Esophagus squamous epithelium (tissue), 5 donors: ENCODE results near the gene PKHD1. TPM values are rescaled to one million over a fixed set of nuclear protein-coding genes. Genes with fewer than 3 reads are reported as not detected.

Experiments
- DNase-seq: peaks from one replicate; lab custom pipeline; 2025; lab: John Stamatoyannopoulos, UW
- H3K27ac ChIP-seq, 4 donors: fragments of 200-600 bp; sonication (generic); one replicate each; pipeline ENCODE4 v1.5.1; 2016 to 2019; ENCODE audit warnings: mild to moderate bottlenecking in 1 of 4
- H3K27me3 ChIP-seq, 4 donors: fragments of 200-600 bp; sonication (generic); 1 replicate in 3 of 4; 2 replicates in 1 of 4; pipeline versions ENCODE4 v1.5.1 to v1.6.0; 2017 to 2021; ENCODE audit warnings: antibody characterized with exemption in 1 of 4
- H3K36me3 ChIP-seq, 3 donors: fragments of 200-600 bp; sonication (generic); one replicate each; pipeline ENCODE4 v1.5.1; 2016 to 2019
- H3K4me1 ChIP-seq, 3 donors: fragments of 200-600 bp; sonication (generic); one replicate each; pipeline ENCODE4 v1.5.1; 2017 to 2019
- H3K4me3 ChIP-seq, 4 donors: fragments of 200-600 bp; sonication (generic); 1 replicate in 3 of 4; 2 replicates in 1 of 4; pipeline ENCODE4 v1.5.1; 2016 to 2019; ENCODE audit warnings: mild to moderate bottlenecking in 2 of 4, moderate library complexity in 1 of 4
- H3K9me3 ChIP-seq, 3 donors: fragments of 200-600 bp; sonication (generic); one replicate each; pipeline ENCODE4 v1.5.1; 2016 to 2019
- POLR2A ChIP-seq, 4 donors: fragments of 450-650 bp; IDR thresholded peaks; one replicate each; pipeline ENCODE4 v1.6.1; 2017; ENCODE audit warnings: antibody characterized with exemption in 4 of 4, mild to moderate bottlenecking in 4 of 4, moderate library complexity in 3 of 4
- WGBS, 2 donors: methylation state at CpG; one replicate each; pipeline ENCODE4 v1.1.5; 2018; 5-methylcytosine and 5-hydroxymethylcytosine counted together
- intact Hi-C: fragments of 100-400 bp; cut with DNase I; formaldehyde crosslinking; loops from one replicate; pipeline ENCODE4 v1.15.0; 2022
- total RNA-seq, 4 donors: library from RNA; depleted of rRNA; stranded (reverse); fragments of >200 nt; gene quantifications; one replicate each; pipeline ENCODE4 v1.1.0, GENCODE V29; 2016
- TF ChIP-seq, protein P1 (sequence below), 6 experiments: fragments of 450-650 bp in 4 of 6; fragments of 200-600 bp in 2 of 6; sonication (generic) in 2 of 6; IDR thresholded peaks; one replicate each; pipeline ENCODE4 v1.5.1; 2016 to 2019; ENCODE audit warnings: antibody characterized with exemption in 6 of 6, mild to moderate bottlenecking in 4 of 6, moderate library complexity in 4 of 6
- donor health status: DM: yes; HTN: yes; CAD: no.

Gene PKHD1
- total RNA-seq, 4 donors from 2014 or later: 0.04 TPM; not detected in 3

DNA sequence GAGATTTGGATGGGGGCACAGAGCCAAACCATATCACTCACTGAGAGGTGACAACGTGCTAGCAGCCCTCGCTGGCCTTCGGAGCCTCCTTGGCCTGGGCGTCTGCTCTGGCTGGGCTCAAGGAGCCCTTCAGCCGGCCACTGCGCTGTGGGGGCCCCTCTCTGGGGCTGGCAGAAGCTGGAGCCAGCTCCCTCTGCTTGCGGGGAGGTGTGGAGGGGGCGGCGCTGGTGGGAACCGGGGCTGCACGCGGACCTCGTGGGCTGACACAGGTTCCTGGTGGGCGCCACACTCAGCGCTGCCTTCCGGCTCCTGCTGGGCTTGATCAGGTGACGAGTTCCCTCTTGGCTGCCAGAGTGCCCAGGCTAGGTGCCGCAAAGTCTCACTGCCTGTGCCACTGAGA is 489.2 kb downstream of the PKHD1 start:
- H3K4me1 ChIP-seq: no peaks in the 10 kb centered on the region
- TF ChIP-seq POLR2A (IDR thresholded peaks at IDR 0.05): no peak
- TF ChIP-seq, protein P1, sequence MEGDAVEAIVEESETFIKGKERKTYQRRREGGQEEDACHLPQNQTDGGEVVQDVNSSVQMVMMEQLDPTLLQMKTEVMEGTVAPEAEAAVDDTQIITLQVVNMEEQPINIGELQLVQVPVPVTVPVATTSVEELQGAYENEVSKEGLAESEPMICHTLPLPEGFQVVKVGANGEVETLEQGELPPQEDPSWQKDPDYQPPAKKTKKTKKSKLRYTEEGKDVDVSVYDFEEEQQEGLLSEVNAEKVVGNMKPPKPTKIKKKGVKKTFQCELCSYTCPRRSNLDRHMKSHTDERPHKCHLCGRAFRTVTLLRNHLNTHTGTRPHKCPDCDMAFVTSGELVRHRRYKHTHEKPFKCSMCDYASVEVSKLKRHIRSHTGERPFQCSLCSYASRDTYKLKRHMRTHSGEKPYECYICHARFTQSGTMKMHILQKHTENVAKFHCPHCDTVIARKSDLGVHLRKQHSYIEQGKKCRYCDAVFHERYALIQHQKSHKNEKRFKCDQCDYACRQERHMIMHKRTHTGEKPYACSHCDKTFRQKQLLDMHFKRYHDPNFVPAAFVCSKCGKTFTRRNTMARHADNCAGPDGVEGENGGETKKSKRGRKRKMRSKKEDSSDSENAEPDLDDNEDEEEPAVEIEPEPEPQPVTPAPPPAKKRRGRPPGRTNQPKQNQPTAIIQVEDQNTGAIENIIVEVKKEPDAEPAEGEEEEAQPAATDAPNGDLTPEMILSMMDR (IDR thresholded peaks at IDR 0.05): no peak
- no peak for DNase-seq
- peaks cover 0 to 7% (median 0%) of the 10 kb centered on the region in 3 donors for H3K9me3 ChIP-seq
- no peaks in the 10 kb centered on the region for H3K36me3 ChIP-seq
- 83 to 97% methylated on average over 3 to 6 of the region's 18 CpGs for WGBS, 2 donors
- H3K4me3 ChIP-seq: no peak overlapping the region
- no peak overlapping the region for H3K27ac ChIP-seq
- no peaks in the 10 kb centered on the region for H3K27me3 ChIP-seq
- intact Hi-C loops: no loop called here

DNA sequence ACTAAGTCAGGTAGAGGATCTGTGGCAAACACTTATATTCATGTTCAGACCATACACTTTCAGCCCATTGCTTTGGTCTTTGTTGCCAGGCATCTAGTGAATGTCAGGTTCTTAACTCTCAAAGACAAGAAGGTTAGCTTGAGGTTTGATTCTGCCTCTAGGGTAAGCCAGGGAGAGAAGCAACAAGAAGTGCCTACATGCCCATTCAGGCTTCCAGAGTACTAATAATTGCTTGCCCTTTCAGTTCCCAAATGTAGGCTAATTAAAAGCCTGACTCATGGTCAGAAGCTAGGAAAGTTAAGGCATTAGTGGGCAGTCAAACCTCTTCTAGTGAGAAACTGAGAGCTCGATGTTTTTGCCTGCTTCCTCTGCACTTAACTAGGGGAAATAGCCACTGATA is 492.4 kb downstream of the PKHD1 start:
- TF ChIP-seq, protein P1 (IDR thresholded peaks at IDR 0.05): no peak
- no peak for TF ChIP-seq POLR2A (IDR thresholded peaks at IDR 0.05)
- intact Hi-C loops: no loop called here
- no peaks in the 10 kb centered on the region for H3K4me1 ChIP-seq
- no peak overlapping the region for H3K27ac ChIP-seq
- 14 to 50% methylated on average over 1 of the region's 1 CpG for WGBS, 2 donors
- H3K4me3 ChIP-seq: no peak overlapping the region
- H3K27me3 ChIP-seq: no peaks in the 10 kb centered on the region
- DNase-seq: no peak
- peaks cover 0 to 7% (median 0%) of the 10 kb centered on the region in 3 donors for H3K9me3 ChIP-seq
- no peaks in the 10 kb centered on the region for H3K36me3 ChIP-seq

DNA sequence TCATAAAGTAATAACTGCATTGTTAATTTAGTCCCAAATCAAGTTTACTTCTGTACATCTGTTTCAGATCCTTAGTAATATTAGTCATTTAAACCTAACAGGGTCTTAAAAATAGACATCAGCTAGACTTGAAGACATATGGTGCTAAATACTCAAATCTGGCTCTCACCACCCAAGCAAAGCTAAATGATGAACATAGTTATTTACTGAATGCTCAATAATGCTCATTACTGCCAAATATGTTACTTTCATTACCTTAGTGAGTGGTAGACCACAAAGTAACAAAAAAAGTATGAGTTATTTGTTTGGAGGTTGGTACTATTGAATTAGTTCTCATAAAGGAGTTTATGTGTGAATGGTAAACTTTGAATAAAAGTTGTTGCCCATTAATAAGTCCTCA is 502.1 kb downstream of the PKHD1 start:
- TF ChIP-seq, protein P1 (IDR thresholded peaks at IDR 0.05): no peak
- TF ChIP-seq POLR2A (IDR thresholded peaks at IDR 0.05): no peak
- intact Hi-C loops: no loop called here
- Histone ChIP-seq H3K27ac (no peak overlapping the region), H3K27me3 (no peaks in the 10 kb centered on the region), H3K9me3 (no peaks in the 10 kb centered on the region), H3K4me3 (no peak overlapping the region), H3K4me1 (no peaks in the 10 kb centered on the region), H3K36me3 (no peaks in the 10 kb centered on the region)
- DNase-seq: no peak

DNA sequence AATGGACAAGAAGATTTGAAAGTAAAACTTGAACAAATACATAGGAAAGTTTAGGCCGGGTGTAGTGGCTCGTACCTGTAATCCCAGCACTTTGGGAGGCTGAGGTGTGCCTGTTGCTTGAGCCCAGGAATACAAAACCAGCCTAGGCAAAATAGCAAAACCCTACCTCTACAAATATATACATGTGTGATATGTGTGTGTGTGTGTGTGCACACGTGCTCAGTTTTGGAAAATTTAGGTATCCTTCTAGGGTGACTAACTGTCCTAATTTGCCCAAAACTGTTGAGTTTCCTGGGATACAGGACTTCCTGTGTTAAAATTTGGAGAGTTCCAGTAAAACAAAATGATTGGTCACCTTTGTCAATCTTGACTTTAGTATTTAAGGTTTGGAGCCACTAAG is 503.2 kb downstream of the PKHD1 start:
- Histone ChIP-seq H3K4me1 (no peaks in the 10 kb centered on the region), H3K27ac (no peak overlapping the region), H3K36me3 (no peaks in the 10 kb centered on the region), H3K9me3 (no peaks in the 10 kb centered on the region), H3K27me3 (no peaks in the 10 kb centered on the region), H3K4me3 (no peak overlapping the region)
- DNase-seq: no peak
- intact Hi-C loops: no loop called here
- TF ChIP-seq, protein P1 (IDR thresholded peaks at IDR 0.05): no peak
- no peak for TF ChIP-seq POLR2A (IDR thresholded peaks at IDR 0.05)
- WGBS, 2 donors: 83 to 90% methylated on average over 3 of the region's 3 CpGs

DNA sequence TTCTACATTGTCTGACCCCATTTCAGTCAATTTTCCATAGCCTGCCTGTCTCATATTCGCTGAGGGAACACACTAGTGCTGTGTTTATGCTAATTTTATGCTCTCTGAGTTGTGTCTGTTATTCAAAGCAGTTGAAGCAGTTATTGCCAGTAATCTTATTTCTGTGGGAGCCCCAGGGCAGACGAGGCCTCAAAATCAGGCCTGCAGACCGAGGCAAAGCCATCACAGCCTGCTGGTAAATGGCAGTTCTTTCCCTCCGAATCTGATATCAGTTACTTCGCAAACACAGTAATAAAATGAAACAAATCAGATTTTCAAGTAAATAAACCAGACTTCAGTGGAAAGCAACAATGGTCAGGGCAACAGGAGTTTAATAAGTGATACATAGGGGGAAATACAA is 508.4 kb downstream of the PKHD1 start:
- no peaks in the 10 kb centered on the region for H3K27me3 ChIP-seq
- no peak for DNase-seq
- intact Hi-C loops: no loop called here
- TF ChIP-seq, protein P1 (IDR thresholded peaks at IDR 0.05): no peak
- TF ChIP-seq POLR2A (IDR thresholded peaks at IDR 0.05): no peak
- no peak overlapping the region for H3K4me3 ChIP-seq
- H3K36me3 ChIP-seq: no peaks in the 10 kb centered on the region
- H3K27ac ChIP-seq: no peak overlapping the region
- no peaks in the 10 kb centered on the region for H3K9me3 ChIP-seq
- H3K4me1 ChIP-seq: no peaks in the 10 kb centered on the region
- WGBS, 2 donors: 69 to 73% methylated on average over 4 to 5 of the region's 5 CpGs
